Stomach (tissue), 4 donors: ENCODE measurements around the gene PCBP3.

Experiments
- CTCF ChIP-seq, 7 experiments: fragments of 450-650 bp in 4 of 7; fragments of 200-600 bp in 3 of 7; sonication (generic) in 3 of 7; IDR thresholded peaks; one replicate each; pipeline ENCODE4 v1.5.1; 2016 to 2019; ENCODE audit warnings: antibody characterized with exemption in 7 of 7, control low read depth in 2 of 7, mild to moderate bottlenecking in 1 of 7
- EP300 ChIP-seq: sonication (generic); formaldehyde crosslinking; IDR thresholded peaks from one replicate; pipeline ENCODE4 v1.6.1; 2017; ENCODE audit warnings: antibody characterized with exemption
- POLR2A ChIP-seq, 4 donors: fragments of 450-650 bp; IDR thresholded peaks; one replicate each; pipeline ENCODE4 v1.6.1; 2016; ENCODE audit warnings: antibody characterized with exemption in 4 of 4, control low read depth in 2 of 4, mild to moderate bottlenecking in 1 of 4, moderate library complexity in 1 of 4
- POLR2AphosphoS5 ChIP-seq, 3 donors: sonication (generic); formaldehyde crosslinking; IDR thresholded peaks; one replicate each; pipeline ENCODE4 v1.6.1; 2016; ENCODE audit warnings: antibody characterized with exemption in 3 of 3

DNA sequence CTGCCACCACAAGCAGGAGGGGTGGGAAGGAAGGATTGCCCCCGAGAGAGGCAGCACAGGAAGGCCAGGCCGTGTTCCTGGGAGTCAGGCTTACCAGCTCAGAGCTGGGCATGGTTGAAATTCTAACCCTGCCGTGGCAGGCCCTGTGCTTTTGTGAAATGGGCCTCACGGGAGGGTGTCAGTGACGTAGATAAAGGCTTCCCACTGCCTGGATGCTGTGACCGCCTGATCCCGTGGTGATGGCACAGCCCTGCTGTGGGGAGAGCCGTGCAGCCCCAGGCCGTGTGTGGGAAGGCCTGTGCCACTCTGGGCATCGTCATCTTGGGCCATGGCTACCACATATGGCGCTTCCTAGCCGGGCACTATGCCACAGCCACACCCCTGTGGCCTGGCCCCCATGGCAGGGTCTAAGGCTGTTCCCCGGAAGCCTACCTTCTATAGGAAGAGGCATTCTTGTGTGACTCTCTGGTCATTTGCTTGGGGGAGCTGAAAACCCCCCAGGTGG is 161.3 kb downstream of the PCBP3 start:
- no peak for TF ChIP-seq POLR2AphosphoS5 (IDR thresholded peaks at IDR 0.05)
- no peak for TF ChIP-seq CTCF (IDR thresholded peaks at IDR 0.05)
- no peak for TF ChIP-seq POLR2A (IDR thresholded peaks at IDR 0.05)
- TF ChIP-seq EP300 = no peak
